Eye (tissue), 1 donor: Measurements from ENCODE around the gene PFDN2.
A peak's percentile ranks its signal among the peaks of the same experiment; 100 is the strongest.
"Not testable (repeated sequence)": the region's sequence is repeated elsewhere in the genome, so short reads cannot be mapped to it uniquely, and the experiment has no call there.

ENCODE experiments used
- DNase-seq: peaks from one replicate; pipeline ENCODE4 v3.0.0-alpha.2; 2015

Gene PFDN2

DNA sequence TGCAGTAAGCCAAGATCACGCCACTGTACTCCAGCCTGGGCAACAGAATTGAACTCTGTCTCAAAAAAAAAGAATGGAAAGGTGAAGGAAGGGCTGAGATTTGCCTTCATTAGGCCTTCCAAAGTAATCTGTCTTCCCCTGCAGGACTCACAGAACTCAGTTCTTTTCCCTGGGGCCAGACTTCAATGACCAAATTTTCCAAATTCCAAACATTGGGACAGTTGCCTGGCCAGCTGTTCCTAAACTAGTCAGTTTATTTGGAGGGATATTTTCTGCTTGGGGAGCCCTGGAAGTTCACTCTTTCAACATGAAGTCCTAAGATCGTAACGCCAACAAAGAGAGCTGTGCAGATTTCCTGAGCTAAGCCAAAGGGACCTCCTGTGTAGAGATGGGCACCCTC lies 20.0 kb upstream of the PFDN2 start:
- no peak for DNase-seq

- no peak for DNase-seq
These were observed 15.4 kb upstream of the PFDN2 start for GRCh38 chr1:161133220-161133740.

- peak; percentile 98 for DNase-seq
These were observed 14.8 kb upstream of the PFDN2 start, which contains the start of gene DEDD for GRCh38 chr1:161132410-161133219. Gene DEDD, minus strand, starts transcription at chr1:161132667. Its CDS starts 8,205 bp downstream, at chr1:161124462.

DNA sequence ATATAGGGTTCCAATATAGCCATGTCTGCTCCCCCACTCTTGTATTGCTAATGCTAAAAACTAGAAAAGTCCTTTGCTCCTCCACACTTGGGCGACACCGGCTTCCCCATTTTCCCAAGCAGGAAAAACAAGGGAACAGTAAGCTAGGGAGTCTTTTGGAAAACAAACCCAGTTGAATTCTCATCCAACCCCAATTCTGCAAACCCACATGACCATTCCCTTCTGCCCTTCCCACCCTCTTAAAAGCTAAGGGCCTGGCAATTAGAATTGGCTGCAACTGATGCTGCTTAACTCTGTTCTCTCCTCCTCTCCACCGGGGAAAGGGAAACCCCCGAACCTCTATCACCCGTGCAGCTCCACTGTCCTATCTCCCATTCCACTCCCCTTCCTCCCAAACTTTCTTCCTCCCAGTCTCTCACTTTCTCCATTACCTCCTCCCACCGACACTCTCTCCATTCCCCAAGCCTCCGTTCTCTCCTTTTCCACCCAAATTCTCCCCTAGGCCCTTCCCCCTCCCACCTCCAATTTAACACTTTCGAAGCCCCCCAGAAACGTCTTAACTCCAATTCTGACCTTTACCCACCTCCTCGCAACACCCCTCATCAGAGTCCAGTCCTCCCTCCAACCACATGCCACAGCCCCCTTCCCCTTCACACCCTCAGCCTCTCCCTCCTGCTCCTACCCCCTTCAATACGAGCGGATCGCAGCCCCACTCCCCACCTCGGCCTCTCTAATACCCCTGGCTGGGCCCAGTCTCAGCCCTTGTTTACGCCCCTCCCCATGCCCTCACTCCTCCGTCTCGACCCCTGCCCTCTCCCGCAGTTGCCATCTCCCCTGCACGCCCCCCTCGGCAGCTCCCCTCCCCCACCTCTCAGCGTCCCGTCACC lies 13.9 kb upstream of the PFDN2 start:
- DNase-seq, result no peak

GRCh38 chr1:161130266-161130665 lies 12.4 kb upstream of the PFDN2 start:
- no peak for DNase-seq

GRCh38 chr1:161128591-161129420 lies 11.0 kb upstream of the PFDN2 start:
- no peak for DNase-seq

DNA sequence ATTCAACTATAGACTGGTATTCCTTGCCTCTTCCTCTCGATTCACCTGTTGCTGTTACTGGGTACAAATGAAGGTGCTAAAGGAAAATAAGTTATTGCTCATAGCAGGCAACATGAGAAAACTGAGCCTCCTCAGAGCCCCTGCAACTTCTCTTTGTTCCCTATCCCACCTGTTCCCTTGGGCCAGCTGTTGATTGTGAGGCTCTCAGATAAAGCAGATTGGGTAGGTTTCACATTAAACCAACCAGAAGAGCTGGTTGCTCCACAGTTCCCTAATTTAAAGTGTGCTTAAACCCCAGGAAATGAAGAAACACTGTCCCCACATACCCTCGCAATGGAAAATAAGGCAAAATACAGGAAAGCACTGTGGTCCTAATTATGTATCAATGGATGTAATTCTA lies 9.8 kb upstream of the PFDN2 start:
- DNase-seq, result no peak

DNA sequence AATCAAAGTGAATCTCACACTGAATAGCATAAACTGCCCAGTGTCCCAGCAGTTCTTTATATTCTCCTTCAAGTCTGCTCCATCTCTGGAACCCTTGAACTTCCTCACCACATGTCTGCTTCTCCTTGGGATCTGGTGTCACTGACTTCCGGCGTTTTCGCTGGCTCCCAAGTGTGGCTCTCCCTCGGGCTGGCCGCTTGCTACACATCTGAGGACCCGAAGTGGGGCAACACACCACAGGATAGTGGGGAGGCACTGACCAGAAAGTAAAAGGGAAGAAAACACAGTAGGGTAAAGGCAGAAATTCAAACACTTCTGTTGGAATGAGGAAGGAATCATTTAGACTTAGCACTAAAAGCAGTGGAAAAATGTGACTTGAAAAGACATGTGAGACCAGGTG lies 5.1 kb upstream of the PFDN2 start:
- DNase-seq, result no peak

DNA sequence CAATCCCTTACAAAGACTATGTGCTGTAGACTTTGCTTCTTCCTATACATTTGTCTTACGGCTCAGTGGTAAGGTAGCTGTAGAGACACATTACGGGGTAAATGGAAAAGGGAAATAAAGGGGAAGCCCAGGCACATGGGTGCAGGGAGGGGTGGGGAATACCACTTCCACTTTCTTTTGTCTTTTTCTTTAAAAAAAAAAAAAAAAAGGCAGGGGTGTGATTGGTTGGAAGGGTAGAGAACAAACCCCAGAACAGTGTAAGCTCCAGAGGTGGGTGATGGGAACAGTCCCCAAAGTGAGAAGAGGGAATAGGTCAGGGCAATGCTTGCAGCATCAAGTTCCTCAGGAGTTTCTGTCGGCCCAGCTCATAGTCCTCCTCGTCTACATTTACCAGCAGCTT lies 4.0 kb upstream of the PFDN2 start:
- no peak for DNase-seq

GRCh38 chr1:161121042-161121650 lies 3.3 kb upstream of the PFDN2 start:
- no peak for DNase-seq

- peak; percentile 58 for DNase-seq
These were observed 1.5 kb upstream of the PFDN2 start for GRCh38 chr1:161119092-161119903.

GRCh38 chr1:161115961-161116360 lies 1.9 kb downstream of the PFDN2 start:
- DNase-seq, result not testable (repeated sequence)

- no peak for DNase-seq
These were observed 2.6 kb downstream of the PFDN2 start for GRCh38 chr1:161115132-161115711.

GRCh38 chr1:161114556-161114955 lies 3.3 kb downstream of the PFDN2 start:
- no peak for DNase-seq

DNA sequence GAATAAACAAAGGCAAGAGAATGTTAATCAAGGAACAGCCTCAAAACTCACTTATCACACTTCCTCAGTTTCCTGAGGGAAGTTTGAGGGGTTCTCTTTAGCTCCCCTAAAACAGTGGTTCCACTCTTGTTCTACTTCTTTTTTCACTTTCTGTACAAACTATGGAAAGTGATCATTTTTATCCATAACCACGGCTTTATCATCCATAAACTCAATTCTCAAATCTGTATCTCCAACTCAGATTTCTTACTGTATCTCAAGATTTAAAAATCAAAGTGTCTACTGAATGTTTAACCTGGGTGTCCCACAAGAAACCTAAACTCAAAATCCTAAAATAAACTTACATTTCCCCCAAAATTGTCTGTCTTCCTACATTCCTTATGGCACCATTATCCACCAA lies 3.9 kb downstream of the PFDN2 start:
- DNase-seq, result no peak

DNA sequence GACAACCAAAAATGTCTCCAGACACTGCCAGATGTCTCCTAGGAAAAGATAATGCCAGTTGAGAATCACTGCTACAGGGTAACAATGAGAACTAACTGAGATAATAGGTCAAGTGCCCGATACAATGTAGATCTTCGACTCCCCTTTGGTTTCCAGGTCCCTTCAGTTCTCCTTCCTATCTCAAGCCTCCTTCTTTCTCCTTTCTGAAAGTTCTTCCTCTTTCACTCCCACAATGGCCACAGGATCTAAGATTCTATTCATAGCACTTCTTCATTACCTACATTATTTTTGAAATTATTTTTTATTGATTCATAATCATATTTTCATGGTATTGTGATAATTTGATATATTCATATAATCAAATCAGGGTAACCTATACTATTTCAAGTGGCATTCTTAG lies 6.3 kb downstream of the PFDN2 start:
- no peak for DNase-seq

DNA sequence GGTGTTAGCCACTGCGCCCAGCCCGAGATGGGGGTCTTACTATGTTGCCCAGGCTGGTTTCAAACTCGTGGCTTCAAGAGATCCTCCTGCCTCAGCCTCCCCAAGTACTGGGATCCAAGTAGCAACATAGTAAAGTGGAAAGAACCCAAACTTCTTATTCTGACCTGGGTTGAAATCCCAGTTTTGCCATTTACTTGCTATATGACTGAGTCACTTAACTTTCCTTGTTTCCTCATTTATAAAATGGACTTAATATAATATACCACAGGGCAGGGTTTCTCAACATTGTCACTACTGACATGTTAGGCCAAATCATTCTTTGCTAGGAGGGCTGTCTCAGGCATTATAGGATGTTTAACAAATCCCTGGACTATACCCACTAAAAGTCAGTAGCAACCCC lies 6.7 kb downstream of the PFDN2 start:
- DNase-seq, result no peak

- DNase-seq, result no peak
These were observed 11.4 kb downstream of the PFDN2 start for GRCh38 chr1:161106431-161106830.

DNA sequence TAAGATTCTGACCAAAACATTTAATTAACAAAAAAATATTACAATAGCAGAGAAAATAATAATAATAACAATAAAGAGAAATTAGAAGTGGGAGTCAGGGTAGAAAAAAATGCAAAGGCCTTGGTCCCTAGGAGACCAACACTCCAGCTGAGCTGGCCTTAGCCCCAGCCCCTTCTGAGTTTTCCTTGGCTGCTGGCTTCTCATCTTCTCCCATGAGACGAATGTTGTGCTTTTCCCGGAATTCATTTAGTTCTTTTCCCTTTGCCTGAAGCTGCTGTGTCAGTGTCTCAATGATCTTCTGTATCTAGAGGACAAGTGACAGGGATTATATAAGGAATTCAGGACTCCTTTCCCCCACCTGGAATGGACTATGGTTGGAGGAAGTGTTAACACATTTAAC lies 17.3 kb downstream of the PFDN2 start:
- DNase-seq, result no peak

DNA sequence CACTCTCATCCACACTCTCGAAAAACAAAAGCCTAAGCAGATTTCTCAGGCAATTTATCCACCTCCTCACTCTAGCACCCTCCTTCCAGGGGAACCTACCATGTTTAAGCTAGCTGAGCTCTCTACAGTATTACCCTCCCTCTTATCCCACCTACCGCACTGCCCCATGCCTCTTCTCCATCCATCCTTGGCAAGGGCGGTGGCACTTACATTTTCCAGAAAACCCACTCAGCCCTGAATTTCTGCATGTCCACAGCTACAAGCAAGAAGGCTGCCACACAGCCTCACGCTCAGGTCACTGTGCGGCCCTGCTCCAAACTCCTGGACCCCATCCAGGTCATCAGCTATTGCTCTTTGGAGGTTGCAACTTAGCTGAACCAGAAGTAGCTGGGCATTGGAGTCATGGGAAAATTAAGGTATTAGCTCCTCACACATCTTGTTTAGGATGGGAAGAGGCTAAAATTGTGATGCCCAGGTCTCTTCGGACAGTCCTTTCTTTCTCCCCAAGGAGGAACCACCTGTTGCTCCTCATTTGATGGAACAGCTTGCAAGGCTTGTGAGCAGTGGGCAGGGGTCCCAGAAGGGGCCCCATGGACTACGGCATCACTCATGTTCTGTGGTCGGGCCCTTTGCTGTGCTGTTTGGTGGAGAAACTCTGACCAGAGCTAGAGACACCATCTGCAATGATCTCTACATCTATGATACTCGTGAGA lies 18.6 kb downstream of the PFDN2 start:
- DNase-seq, result peak; percentile 6
